Nucleus accumbens (tissue), 56 donors: Measurements from ENCODE around the gene SH2D2A.

Experiments
- DNase-seq, 56 donors: peaks; one replicate each; lab custom pipeline; 2025; lab: John Stamatoyannopoulos, UW

Gene SH2D2A

DNA sequence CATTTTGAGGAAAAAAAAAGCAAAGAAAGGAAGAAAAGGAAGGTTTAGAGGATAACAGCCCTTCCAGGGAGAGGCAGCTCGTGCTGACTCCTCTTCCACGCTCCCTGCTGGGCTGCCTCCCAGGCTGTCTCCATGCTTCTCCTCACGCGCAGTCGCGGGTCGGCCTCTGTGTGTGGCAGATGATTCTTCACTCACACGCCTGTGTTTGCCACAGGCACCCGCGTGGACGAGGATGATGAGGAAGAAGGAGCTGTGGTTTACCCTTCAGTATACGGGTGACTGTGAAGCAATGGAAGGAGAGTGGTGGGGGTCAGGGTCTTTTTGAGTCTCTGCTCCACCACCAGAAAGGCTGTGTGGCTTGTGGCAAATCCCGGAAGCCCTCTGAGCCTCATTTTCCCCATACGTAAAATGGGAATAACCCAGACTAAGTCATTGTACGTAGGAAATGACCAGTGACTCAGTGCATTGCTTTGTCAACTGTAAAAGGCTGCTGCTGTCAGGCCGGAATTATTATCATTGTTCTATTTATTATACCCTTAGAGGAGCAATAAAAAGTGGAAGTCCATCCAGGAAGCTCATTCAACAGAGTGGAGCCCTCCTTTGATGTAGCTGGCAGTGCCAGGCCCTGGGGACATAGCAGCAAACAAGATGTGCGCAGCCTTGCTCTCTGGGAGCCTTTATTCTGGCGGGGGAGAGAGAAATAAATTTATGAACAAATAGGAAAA lies 11.9 kb upstream of the SH2D2A start:
- no peak for DNase-seq

DNA sequence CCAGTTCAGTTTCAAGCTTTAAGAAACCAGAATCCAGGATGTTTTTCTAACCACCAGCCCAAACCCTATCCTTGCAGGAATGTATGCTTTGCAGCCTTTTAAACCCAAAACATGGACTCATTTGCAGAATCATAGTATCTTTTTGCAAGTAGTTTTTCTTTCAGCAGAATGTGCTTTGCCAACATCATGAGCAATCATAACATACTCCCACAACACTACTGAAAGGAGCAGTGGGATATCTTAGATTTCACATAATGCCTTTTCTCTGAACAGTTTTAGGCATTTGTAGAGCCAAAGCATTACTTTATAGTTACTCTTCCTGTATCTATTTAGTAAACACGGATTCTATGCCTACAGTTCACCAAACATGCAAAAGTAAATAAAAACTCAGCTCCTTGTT lies 10.0 kb upstream of the SH2D2A start:
- DNase-seq: no peak

DNA sequence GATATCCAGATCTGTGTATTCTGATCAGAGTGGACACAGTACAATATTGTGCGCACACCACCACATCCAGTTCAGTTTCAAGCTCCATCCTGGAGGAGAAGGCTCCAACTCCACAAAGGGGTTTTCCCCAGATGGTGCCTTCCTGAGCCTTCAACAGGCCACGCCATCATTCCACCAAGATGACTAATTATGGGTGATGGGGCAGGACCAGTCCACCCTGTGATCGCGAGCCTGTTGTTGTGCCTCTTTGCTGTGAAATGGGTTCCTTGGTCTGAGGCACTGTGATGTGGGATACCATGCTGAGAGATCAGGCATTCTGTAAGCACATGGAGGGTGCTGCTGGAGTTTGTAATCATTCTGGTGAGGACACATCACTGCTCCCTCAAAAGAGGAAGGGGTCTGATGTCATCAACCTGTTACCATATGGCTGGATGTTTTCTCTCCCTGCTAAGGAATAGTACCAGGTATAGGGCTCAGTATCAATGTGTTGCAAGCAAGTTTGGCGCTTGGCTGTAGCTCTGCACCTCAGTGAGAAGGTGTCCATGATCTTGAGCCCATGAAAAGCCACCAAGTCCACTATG lies 6.7 kb upstream of the SH2D2A start:
- DNase-seq: no peak

DNA sequence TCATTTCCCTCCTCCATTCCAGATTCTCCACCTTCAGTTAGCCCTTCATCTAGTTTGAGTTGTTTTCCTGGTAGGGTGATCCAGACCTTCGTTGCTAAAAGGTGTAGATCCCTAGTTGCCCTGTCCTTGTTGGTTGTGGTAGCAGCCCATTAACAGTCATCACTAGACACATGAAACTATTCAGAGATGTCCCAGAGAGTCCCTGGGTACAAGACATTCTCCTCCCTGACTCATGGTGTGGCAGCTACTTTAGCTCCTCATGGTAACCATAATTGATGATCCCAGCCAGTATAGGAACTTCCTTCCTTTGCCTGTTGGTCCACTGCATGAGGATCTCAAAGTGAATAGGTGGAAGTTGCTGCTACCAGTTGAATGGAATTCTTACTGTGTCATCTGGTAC lies 6.0 kb upstream of the SH2D2A start:
- no peak for DNase-seq

DNA sequence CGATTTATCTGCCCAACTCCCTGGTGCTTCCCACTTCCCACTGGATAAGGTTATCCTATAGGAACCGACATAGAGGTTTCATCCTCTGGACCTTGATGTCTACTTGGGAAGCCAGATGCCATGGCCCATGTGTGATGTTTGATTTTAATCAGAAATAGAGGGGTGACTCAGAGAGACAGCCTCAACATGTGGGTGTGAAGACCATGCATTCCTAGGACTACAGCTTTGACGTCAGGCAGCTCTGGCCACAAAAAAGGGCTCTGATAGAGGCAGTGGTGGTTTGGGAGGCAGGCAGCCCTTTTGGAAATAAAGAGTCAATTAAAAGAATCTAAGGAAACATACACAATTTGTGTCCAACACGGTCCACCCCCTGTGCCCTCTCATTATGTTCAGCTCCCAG lies 5.2 kb upstream of the SH2D2A start:
- no peak for DNase-seq

DNA sequence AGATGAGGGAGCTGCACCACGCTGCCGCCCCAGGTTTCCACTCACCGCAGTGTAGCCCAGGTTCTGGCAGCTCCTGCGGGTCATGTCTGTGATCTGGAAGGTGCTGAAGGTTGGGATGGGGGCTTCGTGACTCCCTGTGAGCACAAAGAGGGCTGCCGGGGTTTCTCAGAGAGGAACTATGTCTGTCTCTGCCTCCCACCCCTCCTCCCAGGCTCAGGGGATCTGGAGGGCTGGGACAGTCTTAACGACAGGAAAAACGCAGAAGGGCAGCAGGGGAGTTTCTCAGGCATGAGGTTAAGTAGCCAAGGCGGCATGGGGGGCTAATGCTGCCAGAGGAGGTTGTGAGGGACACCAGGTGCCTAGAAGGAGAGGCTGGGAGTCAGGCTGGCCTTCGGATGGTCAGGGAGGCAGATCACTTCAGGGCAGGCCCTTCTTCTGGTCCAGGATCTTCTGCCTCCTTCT lies 656 bp downstream of the SH2D2A start:
- DNase-seq: no peak

DNA sequence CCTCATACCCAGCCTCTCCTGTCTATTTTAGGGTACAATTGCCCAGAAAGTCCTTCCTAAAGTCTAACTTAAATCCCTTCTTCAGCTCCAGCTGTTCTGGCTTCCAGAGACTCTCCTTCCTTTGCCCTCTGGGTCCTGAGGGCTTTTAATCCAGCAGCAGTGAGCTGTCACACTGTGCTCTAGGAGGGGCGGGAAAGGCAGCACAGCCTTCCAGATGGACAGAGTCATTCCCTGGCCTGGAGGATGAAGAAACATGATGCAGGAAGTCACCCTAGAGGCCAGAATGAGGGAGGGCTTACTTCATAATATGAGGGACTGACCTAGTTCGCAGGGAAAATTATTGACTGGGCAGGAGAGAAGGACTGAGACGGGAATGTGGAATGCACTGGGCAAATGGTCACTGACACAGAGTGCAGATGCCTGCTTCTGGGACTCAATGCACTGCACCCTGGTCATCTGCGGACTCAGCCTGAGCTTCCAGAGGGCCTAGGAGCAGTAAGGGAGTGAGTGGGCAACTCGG lies 1.3 kb downstream of the SH2D2A start:
- no peak for DNase-seq

DNA sequence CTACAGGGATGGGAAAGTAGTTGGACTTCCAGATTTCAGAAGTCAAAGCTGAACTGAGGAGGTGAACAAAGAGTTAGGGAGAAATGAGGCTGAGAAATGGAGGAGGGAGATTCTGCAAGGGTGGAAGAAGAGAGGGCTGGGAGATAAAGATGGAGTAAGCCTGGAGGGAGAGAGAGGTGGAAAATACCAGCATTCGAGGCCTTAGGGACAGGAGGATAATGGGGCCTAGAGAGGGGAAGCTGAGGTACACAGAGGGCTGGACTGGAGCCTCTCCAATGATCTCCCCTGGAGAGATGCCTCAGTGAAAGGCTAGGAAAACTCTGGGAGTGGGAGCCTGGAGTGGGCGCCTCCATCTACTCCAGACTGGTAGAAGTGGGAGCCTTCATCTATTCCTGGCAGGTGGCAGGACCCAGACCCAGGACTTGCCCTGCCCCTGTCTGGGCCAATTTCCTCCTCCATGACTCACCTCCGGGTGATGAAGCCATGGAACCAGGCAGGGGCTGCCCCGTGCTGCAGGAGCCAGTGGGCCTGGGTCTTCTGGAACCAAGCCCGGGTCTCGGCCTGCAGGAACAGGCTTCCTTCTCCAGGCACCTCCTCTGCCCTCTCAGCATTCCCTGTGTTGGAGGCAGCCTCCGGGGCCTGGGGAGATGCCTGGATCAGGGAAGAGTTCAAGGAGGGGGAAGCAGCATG lies 1.9 kb downstream of the SH2D2A start:
- DNase-seq: no peak

DNA sequence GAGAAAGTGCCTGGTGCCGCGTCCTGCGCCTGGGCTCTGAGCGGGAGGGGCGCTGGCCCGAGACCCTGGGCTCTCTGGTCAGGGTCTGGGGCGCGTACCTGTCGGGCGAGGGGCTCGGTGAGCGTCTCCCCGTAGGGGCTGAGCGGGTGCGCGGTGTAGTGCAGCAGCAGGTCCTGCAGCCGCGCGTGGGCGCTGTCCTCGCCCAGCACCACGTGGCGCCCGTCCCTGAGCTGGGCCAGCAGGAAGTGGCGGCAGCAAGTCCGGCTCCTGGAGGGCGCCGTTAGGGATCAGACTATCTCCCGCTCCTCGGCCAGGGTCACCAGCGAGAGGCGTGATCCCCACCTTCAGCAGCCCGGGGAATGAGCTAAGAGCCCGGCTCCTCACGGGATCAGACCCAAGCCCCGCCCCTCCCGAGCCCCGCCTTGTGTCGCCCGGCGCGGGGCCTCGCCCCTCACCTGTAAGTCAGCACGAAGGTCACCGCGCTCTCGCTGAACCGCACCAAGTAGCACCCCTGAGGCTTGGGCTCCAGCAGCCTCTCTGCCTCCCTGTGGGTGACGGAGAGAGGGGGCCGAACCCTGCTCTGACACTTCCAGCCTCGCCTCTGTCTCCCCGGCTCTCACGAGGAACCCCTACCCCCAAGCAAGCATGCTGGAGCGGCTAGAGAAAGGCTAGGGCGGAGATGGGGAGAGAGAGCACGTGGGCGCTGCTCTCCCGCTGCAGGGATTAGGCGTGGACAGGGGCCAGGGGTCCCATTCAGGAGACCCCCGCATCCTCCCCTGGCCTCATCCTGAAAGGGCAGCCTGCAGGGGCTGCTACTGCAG lies 2.7 kb downstream of the SH2D2A start:
- DNase-seq: peak in 32 of 56 donors; percentile 4 to 68 (median 16)

DNA sequence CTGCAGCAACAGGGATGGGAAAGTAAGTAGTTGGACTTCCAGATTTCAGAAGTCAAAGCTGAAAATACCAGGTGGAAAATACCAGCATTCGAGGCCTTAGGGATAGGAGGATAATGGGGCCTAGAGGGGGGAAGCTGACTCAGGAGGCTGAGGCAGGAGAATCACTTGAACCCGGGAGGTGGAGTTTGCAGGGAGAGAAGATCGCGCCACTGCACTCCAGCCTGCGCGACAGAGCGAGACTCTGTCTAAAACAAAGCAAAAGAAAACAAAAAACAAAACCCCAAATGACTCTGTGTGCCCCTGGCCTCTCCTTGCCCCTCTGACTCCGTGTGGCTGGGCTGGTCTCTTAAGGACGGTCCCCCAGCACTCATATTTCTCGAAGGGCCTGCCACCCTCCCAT lies 3.4 kb downstream of the SH2D2A start:
- DNase-seq: no peak

DNA sequence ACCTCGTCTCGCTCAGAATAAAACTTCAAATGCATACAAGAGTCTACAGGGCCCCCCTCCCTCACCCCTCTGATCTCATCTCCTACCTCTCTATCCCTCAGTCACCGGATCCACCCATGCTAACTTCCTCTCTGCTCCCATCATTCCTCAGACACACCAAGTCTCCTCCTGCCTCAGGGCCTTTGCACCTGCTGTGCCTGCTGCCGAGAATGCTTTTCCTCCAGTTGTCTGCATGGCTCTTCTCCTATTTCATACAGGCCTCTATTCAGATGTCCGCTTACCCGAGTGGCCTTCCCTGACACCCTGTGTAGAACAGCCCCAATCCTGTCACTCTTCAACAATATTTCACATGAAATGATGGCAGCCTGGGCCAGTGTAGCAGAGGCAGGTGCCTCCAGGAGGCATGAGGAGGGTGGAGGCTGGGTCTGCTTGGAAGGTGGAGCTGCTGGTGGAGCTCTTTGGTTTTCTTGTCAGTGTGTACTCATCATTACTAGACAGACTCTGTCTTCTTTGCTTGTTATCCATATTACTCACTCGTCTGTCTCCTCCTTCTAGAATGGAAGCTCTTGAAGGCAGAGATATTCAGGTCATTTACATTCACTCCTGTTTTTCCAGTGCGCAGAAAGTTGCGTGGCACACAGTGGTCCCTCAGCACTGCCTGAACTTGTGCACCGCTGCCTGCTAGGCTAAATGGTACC lies 4.2 kb downstream of the SH2D2A start:
- no peak for DNase-seq

DNA sequence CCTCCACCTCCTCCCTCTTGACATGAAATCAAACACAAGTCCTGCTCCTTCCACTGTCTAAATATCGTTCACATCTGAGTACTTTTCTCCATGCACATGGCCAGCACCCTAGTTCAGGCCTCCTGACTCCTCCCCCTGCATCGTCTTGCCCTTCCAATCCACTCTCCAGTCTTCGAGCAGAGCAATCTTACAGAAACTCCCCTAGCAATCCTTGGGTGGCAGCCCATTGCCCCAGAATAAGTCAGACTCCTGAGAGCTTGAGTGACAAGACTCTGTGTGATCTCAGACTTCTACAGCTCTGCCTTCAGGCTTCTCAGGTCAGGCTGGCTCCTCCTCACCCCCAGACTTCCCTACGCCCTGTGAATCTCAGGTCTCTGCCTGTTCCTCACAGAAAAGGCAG lies 5.5 kb downstream of the SH2D2A start:
- no peak for DNase-seq

DNA sequence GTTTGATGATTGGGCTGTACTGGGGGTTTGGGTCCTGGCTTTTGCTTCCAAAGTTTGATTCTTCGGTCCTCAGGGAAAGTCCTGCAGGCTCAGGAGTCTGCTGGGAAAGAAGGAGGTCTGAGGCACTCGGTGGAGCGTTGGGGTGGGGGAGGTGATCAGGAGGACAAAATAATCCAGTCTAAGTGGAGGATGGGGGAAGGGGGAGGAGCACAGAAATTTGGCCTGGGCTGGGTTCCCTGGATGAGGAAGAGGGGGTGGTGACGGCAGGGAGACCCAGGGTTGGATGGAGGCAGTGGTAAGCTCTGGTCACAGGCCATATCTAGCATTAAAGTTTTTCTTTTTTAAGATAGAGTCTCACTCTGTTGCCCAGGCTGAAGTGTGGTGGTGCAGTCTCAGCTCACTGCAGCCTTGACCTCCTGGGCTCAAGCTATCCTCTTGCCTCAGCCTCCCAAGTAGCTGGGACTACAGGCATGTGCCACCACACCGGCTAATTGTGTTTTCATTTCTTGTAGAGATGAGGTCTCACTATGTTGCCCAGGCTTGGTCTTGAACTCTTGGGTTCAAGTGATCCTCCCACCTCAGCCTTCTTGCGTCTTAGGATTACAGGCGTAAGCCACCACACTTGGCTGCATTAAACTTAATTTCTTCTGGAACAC lies 6.8 kb downstream of the SH2D2A start:
- no peak for DNase-seq

DNA sequence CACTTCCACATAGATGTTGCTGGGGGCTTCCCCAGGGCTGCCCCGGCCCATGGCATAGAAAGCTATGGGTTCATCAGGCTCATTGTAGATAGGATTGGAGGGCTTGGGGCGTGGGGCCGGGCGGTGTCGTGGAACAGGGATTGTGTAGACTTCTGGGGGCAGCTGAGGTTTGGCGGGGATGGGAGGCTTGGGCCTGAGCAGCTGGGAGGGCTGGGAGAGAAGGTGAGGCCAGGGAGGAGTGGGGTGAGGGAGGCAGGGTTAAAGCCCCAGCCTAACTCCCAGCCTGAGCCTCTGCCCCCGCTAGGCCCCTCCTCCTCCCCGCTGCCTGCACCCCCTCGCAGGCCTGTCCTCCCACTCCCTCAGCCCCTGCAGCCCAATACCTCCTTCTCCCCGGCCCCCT lies 7.4 kb downstream of the SH2D2A start:
- DNase-seq: no peak

DNA sequence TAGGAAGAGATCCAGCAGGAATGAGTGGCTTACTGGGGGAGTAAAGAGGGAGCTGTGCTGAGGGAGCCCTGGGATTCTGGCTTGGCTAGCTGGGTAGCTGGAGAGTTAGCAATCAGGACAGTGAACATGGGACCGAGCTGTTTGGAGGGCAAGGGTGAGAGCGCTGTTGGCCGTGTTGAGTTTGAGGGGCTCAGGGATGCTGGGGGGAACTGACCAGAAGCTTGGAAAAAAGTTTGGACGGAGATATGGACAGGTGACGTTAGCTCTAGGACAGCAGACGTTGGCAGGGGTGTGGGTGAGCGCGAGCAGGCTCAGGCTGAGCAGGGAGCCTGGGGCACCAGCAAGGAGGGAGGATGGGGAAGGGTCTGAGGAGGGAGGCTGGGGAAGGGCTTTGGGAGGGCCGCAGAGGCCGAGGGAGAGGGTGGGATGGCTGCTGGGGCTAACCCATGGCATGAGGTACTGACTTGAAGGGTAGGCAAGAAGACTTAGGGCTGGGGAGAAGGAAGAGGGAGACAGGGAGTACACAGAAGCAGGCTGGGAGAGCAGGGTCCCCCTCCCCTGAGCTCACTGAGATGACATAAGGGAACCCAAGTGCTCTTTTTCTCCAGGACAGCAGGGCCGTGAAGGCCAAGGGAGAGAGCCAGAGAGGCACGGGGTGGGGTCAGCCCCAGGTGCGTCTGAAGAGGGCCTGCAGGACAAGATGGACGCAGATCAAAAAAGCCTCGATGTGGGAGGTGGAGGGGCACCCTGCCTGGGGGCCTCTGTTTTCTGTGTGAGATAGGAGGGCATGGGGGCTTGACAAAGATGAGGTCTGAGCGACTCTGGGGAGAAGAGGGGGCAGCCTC lies 8.2 kb downstream of the SH2D2A start:
- DNase-seq: no peak

DNA sequence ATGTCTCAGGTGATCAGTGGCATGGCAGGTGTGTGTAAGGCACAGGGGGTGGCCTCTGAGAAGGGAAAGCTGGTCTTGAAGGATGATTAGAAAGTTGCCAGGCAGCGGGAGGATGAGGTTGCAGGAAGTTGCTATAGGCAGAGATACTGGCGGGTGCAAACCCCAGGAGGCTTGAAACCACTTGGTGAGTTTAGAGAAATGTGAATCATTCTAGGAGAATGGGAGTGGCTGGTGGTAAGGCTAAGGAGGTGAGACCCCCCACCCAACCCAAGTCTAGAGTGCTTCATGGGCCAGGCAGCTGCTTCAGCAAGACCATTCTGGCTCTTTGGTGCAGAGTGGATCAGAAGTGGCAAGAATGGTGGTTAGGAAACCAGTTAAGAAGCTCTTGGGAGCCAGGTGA lies 9.0 kb downstream of the SH2D2A start:
- DNase-seq: no peak

DNA sequence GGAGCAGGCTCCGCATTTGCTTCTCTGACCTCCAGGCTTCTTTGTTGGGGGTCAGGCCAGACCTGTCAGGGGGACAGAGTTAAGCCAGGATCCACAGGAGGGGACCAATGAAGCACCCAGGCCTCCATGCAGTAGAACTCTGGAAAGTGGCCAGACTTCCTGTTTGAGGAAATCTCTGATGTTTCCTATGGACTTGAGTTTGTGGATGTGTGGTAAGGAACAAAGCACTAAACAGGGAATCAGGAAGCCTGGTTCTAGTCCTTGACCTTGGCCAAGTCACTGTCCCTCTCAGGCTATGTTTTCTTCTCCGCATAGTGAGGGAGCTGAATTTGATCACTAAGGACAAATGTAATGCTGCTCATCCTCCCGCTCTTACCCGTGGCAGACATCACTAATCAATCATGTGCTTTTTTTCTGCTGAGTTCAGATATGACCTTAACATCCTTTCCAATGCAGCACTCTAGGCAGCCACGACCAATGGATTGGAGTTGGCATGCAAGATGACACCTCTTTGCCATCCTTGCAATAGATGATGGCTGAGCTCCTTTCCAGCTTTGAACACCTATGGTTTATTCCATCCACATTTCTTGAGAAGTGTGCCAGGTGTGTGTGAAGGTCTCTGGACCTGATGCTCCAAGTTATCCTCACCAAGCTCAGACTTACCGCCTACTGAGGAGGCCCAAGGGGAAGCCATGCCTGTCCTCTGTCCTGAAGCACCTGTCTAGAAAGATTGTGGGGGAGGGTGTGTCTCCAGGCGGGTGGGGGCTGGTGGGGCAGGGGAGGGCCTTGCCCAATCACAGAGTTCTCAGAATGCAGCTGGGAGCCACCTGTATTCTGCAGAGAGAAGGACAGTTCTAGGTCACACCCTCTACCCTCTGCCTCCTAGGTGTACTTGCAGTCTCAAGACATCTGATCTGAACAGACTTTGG lies 9.9 kb downstream of the SH2D2A start:
- DNase-seq: no peak
